H54 (cell line): ENCODE data around the gene NT5DC4.
A peak's percentile ranks its signal among the peaks of the same experiment; 100 is the strongest.

Experiments used
- DNase-seq: peaks from one replicate; pipeline ENCODE4 v3.0.0; 2011; ENCODE audit warnings: low spot score, mixed read lengths; ENCODE audit not compliant: insufficient read length
- FAIRE-seq: peaks from 3 replicates; lab custom pipeline; 2011; peaks lifted over from hg19 to GRCh38; lab: Jason Lieb, UNC
- POLR2A ChIP-seq: IDR thresholded peaks from 2 replicates; pipeline ENCODE4 v1.6.1; 2011; ENCODE audit warnings: low read depth, mild to moderate bottlenecking, low read length

Gene NT5DC4

GRCh38 chr2:112784199-112785189, 63.7 kb downstream of the NT5DC4 start, which contains the start of gene IL1A:
Gene IL1A, minus strand, starts transcription at chr2:112784493. Its CDS starts 723 bp downstream, at chr2:112783770.
- FAIRE-seq (peak; percentile 98), DNase-seq (peak; percentile 54)
- no peak for TF ChIP-seq POLR2A

DNA sequence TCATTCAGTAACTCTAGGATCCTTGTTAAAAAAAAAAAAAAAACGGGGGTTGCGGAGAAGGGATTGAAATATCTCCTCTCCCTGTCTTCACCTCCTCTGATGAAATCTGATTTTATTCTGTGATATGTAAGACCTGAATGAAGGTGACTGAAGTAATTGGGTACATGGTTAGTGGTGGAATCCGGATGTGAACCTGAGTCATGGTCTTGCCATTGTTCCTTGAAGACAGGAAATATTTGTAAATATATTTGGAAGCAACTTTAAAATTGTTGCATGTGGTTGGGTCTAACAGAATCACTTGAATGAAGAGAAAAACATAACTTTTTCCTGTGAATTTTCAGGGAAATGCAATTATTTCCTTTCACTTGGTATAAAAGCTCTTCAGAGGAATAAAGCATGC, 66.5 kb downstream of the NT5DC4 start:
- TF ChIP-seq POLR2A, result no peak
- FAIRE-seq (no peak), DNase-seq (no peak)

DNA sequence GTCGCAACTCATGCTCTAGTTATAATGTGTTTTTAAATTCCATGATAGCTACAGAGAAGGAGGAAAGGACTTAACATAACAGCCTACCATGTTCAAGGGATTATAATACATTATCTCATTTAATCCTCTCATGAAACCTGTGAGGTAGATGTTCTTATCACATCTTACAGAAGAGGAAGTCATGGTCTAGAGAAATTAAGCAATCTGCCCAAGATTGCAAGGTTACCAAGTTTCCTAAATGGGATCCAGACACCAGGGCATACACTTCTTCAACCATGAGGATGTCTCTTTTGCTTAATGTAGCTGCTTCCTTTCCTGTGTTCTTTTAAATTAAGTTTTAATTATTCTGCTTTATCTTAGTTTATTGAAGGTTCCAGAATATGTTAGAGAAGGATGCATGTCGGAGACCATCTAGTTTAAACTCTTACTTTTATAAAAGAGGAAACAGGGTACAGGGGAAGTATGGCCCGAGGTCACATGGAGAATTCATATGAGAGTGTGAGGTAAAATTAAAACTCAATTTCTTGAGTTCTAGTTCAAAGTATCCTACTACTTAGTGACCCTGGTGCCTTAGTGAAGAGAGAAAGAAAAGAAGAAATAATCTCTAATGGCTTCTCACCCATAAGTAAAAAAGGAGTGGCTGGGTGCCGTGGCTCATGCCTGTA, 67.0 kb downstream of the NT5DC4 start:
- FAIRE-seq (no peak), DNase-seq (no peak)
- no peak for TF ChIP-seq POLR2A

GRCh38 chr2:112788653-112789052, 67.8 kb downstream of the NT5DC4 start:
- FAIRE-seq, result no peak
- DNase-seq, result no peak

More at GRCh38 chr2:112788653-112789052, 67.8 kb downstream of the NT5DC4 start:
- TF ChIP-seq POLR2A, result no peak
